ENCODE measurements around the gene SSUH2. TPM values are rescaled to one million over a fixed set of nuclear protein-coding genes. Genes with fewer than 3 reads are reported as not detected.

The SSUH2 gene
- total RNA-seq, 4 donors from 2014 or later, result 0.70 to 1.5 TPM; not detected in 2

GRCh38 chr3:8646313-8646938 is 1.8 kb upstream of the SSUH2 start:
- Histone ChIP-seq H3K4me1 (no peaks in the 10 kb centered on the region), H3K36me3 (no peaks in the 10 kb centered on the region), H3K27ac (no peak overlapping the region), H3K9me3 (no peaks in the 10 kb centered on the region), H3K27me3 (no peaks in the 10 kb centered on the region), H3K4me3 (no peak overlapping the region)
- DNase-seq, result no peak
- no peak for TF ChIP-seq CTCF (IDR thresholded peaks at IDR 0.05)
- no peak for TF ChIP-seq POLR2A (IDR thresholded peaks at IDR 0.05)
- intact Hi-C loops (cut with DNase I; ENCODE audit: low total_unique reads), result no loop called here

GRCh38 chr3:8645712-8646111 is 1.1 kb upstream of the SSUH2 start:
- TF ChIP-seq POLR2A (IDR thresholded peaks at IDR 0.05) (no peak), CTCF (IDR thresholded peaks at IDR 0.05) (no peak)
- Histone ChIP-seq H3K27ac (no peak overlapping the region), H3K4me1 (no peaks in the 10 kb centered on the region), H3K27me3 (no peaks in the 10 kb centered on the region), H3K9me3 (no peaks in the 10 kb centered on the region), H3K4me3 (no peak overlapping the region), H3K36me3 (no peaks in the 10 kb centered on the region)
- DNase-seq, result no peak
- intact Hi-C loops (cut with DNase I; ENCODE audit: low total_unique reads), result no loop called here

- TF ChIP-seq CTCF (IDR thresholded peaks at IDR 0.05), result no peak
- no peak for TF ChIP-seq POLR2A (IDR thresholded peaks at IDR 0.05)
- H3K27ac ChIP-seq, result no peak overlapping the region
- no peak for DNase-seq
- no peaks in the 10 kb centered on the region for H3K27me3 ChIP-seq
- H3K4me3 ChIP-seq, result no peak overlapping the region
- H3K36me3 ChIP-seq, result no peaks in the 10 kb centered on the region
- H3K4me1 ChIP-seq, result no peaks in the 10 kb centered on the region
- intact Hi-C loops (cut with DNase I; ENCODE audit: low total_unique reads), result no loop called here
- H3K9me3 ChIP-seq, result no peaks in the 10 kb centered on the region
Observed at GRCh38 chr3:8643693-8644365, 769 bp downstream of the SSUH2 start.

- Histone ChIP-seq H3K4me3 (no peak overlapping the region), H3K27ac (no peak overlapping the region), H3K27me3 (no peaks in the 10 kb centered on the region), H3K9me3 (no peaks in the 10 kb centered on the region), H3K4me1 (no peaks in the 10 kb centered on the region), H3K36me3 (no peaks in the 10 kb centered on the region)
- no peak for TF ChIP-seq CTCF (IDR thresholded peaks at IDR 0.05)
- TF ChIP-seq POLR2A (IDR thresholded peaks at IDR 0.05), result no peak
- DNase-seq, result no peak
- intact Hi-C loops (cut with DNase I; ENCODE audit: low total_unique reads), result no loop called here
Observed at GRCh38 chr3:8642001-8642400, 2.6 kb downstream of the SSUH2 start.

- intact Hi-C loops (cut with DNase I; ENCODE audit: low total_unique reads), result no loop called here
- H3K4me3 ChIP-seq, result no peak overlapping the region
- TF ChIP-seq CTCF (IDR thresholded peaks at IDR 0.05) (no peak), POLR2A (IDR thresholded peaks at IDR 0.05) (no peak)
- no peak overlapping the region for H3K27ac ChIP-seq
- no peaks in the 10 kb centered on the region for H3K36me3 ChIP-seq
- H3K4me1 ChIP-seq, result no peaks in the 10 kb centered on the region
- DNase-seq, result no peak
- H3K9me3 ChIP-seq, result no peaks in the 10 kb centered on the region
- no peaks in the 10 kb centered on the region for H3K27me3 ChIP-seq
Observed at GRCh38 chr3:8641472-8641871, 3.1 kb downstream of the SSUH2 start.

All from uterus (tissue), 4 donors.